SK-N-SH (cell line): ENCODE results near the gene C1orf232. TPM values are rescaled to one million over a fixed set of nuclear protein-coding genes. Genes with fewer than 3 reads are reported as not detected.

Source experiments
- CTCF ChIA-PET: fragments of 300-600, 350-600 bp; formaldehyde crosslinking; extraction: SDS; loops from one replicate; lab custom pipeline; 2021; lab: Yijun Ruan, JAX
- POLR2A ChIA-PET: fragments of 350-600 bp; sonication (Branson Sonifier 250); formaldehyde crosslinking; extraction: SDS; loops from one replicate; lab custom pipeline; 2020; ENCODE audit warnings: antibody characterized with exemption, inconsistent platforms; lab: Yijun Ruan, JAX
- DNase-seq: peaks from one replicate; pipeline ENCODE4 v3.0.0; 2012
- H2AFZ ChIP-seq: fragments of 200-600 bp; sonication (generic); 2 replicates; pipeline ENCODE4 v1.8.1; 2016; ENCODE audit warnings: antibody characterized with exemption, mild to moderate bottlenecking, low read depth
- H3F3A ChIP-seq: fragments of 200-600 bp; sonication (generic); replicated peaks from 2 replicates; pipeline ENCODE3; 2016; ENCODE audit warnings: antibody characterized with exemption, mild to moderate bottlenecking; ENCODE audit not compliant: insufficient read depth
- H3K27ac ChIP-seq, 2 experiments: fragments of 200-500 bp in 1 of 2; fragments of 200-600 bp in 1 of 2; sonication (Bioruptor generic) in 1 of 2; sonication (generic), shearing (Covaris generic) in 1 of 2; 2 replicates each; pipeline versions ENCODE4 v1.5.1 to v1.6.1; 2014 to 2016; ENCODE audit warnings: low read depth in 2 of 2, inconsistent platforms in 1 of 2, low read length in 1 of 2, mild to moderate bottlenecking in 1 of 2, mixed read lengths in 1 of 2
- H3K27me3 ChIP-seq: fragments of 200-600 bp; sonication (generic), shearing (Covaris generic); 2 replicates; pipeline ENCODE4 v1.6.1; 2016; ENCODE audit warnings: mixed run types; ENCODE audit not compliant: insufficient read depth
- H3K36me3 ChIP-seq, 2 experiments: fragments of 200-500 bp in 1 of 2; fragments of 200-600 bp in 1 of 2; sonication (Bioruptor generic) in 1 of 2; sonication (generic) in 1 of 2; replicated peaks in 1 of 2; 2 replicates each; pipeline versions ENCODE3 to v1.5.1; 2014 to 2016; ENCODE audit warnings: low read length in 1 of 2, mild to moderate bottlenecking in 1 of 2; ENCODE audit not compliant: insufficient read depth in 2 of 2, control insufficient read depth in 1 of 2
- H3K4me1 ChIP-seq, 2 experiments: fragments of 200-500 bp in 1 of 2; fragments of 200-600 bp in 1 of 2; sonication (Bioruptor generic) in 1 of 2; sonication (generic), shearing (Covaris generic) in 1 of 2; 2 replicates each; pipeline versions ENCODE4 v1.5.1 to v1.6.1; 2014 to 2016; ENCODE audit warnings: low read depth in 1 of 2, low read length in 1 of 2, mixed run types in 1 of 2; ENCODE audit not compliant: insufficient read depth in 2 of 2, control insufficient read depth in 1 of 2
- H3K4me2 ChIP-seq: fragments of 200-600 bp; sonication (generic), shearing (Covaris generic); 2 replicates; pipeline ENCODE4 v1.6.1; 2017; ENCODE audit warnings: mixed run types
- H3K4me3 ChIP-seq, 2 experiments: fragments of 200-500 bp in 1 of 2; fragments of 200-600 bp in 1 of 2; sonication (Bioruptor generic) in 1 of 2; sonication (generic), shearing (Covaris generic) in 1 of 2; 2 replicates each; pipeline versions ENCODE4 v1.5.1 to v1.8.1; 2014 to 2016; ENCODE audit warnings: low read depth in 2 of 2, inconsistent platforms in 1 of 2, low read length in 1 of 2, mild to moderate bottlenecking in 1 of 2, mixed read lengths in 1 of 2, moderate library complexity in 1 of 2
- H3K79me2 ChIP-seq: fragments of 200-600 bp; sonication (generic); 2 replicates; pipeline ENCODE4 v1.8.1; 2017; ENCODE audit warnings: mild to moderate bottlenecking; ENCODE audit not compliant: insufficient read depth
- H3K9ac ChIP-seq: fragments of 200-600 bp; sonication (generic); 2 replicates; pipeline ENCODE4 v1.6.1; 2017; ENCODE audit warnings: mixed run types
- H3K9me2 ChIP-seq: fragments of 200-600 bp; sonication (generic); 2 replicates; pipeline ENCODE4 v1.6.1; 2017; ENCODE audit warnings: mixed run types
- H3K9me3 ChIP-seq: fragments of 200-600 bp; sonication (generic); 2 replicates; pipeline ENCODE4 v1.6.1; 2017; ENCODE audit warnings: mixed run types, mild to moderate bottlenecking, moderate library complexity
- H4K20me1 ChIP-seq: fragments of 200-600 bp; sonication (generic); 2 replicates; pipeline ENCODE4 v1.6.1; 2017; ENCODE audit warnings: mild to moderate bottlenecking, mixed run types; ENCODE audit not compliant: insufficient read depth
- CHD2 ChIP-seq: fragments of 150-350 bp; IDR thresholded peaks from 2 replicates; pipeline ENCODE4 v1.6.1; 2018; ENCODE audit warnings: low read length; ENCODE audit not compliant: partially characterized antibody
- ELF1 ChIP-seq: IDR thresholded peaks from 2 replicates; pipeline ENCODE4 v1.4.0; 2012
- FOSL2 ChIP-seq: IDR thresholded peaks from 2 replicates; pipeline ENCODE4 v1.4.0; 2012; ENCODE audit warnings: low read depth, mild to moderate bottlenecking, moderate library complexity, borderline replicate concordance
- FOXJ3 ChIP-seq: sonication (generic); formaldehyde crosslinking; IDR thresholded peaks from 2 replicates; pipeline ENCODE4 v1.5.1; 2020; ENCODE audit warnings: mild to moderate bottlenecking, missing genetic modification reagents
- JUND ChIP-seq: IDR thresholded peaks from 2 replicates; pipeline ENCODE4 v1.4.0; 2012
- MEF2A ChIP-seq: IDR thresholded peaks from 2 replicates; pipeline ENCODE4 v1.4.0; 2012; ENCODE audit warnings: low read depth, borderline replicate concordance
- MXI1 ChIP-seq: IDR thresholded peaks from 2 replicates; pipeline ENCODE4 v1.6.1; 2012; ENCODE audit warnings: mild to moderate bottlenecking, low read depth, low read length, improper control_type of control experiment
- NRF1 ChIP-seq: IDR thresholded peaks from 2 replicates; pipeline ENCODE4 v1.6.1; 2012; ENCODE audit warnings: low read depth, mild to moderate bottlenecking, low read length
- RAD21 ChIP-seq: IDR thresholded peaks from 2 replicates; pipeline ENCODE4 v1.6.1; 2012; ENCODE audit warnings: mild to moderate bottlenecking, low read length
- RCOR1 ChIP-seq: fragments of 150-350 bp; IDR thresholded peaks from 2 replicates; pipeline ENCODE4 v1.6.1; 2017; ENCODE audit warnings: antibody characterized with exemption, low read length
- RFX5 ChIP-seq: IDR thresholded peaks from 2 replicates; pipeline ENCODE4 v1.6.1; 2012; ENCODE audit warnings: mild to moderate bottlenecking, improper control_type of control experiment, low read length
- RXRA ChIP-seq: IDR thresholded peaks from 2 replicates; pipeline ENCODE4 v1.4.0; 2012; ENCODE audit warnings: low read depth, mild to moderate bottlenecking, borderline replicate concordance
- SMC3 ChIP-seq: IDR thresholded peaks from 2 replicates; pipeline ENCODE4 v1.6.1; 2012; ENCODE audit warnings: low read depth, low read length, improper control_type of control experiment
- TAF1 ChIP-seq: IDR thresholded peaks from 2 replicates; pipeline ENCODE4 v1.6.1; 2012; ENCODE audit warnings: low read depth, mild to moderate bottlenecking, low read length, moderate library complexity, borderline replicate concordance
- TCF12 ChIP-seq: IDR thresholded peaks from 2 replicates; pipeline ENCODE4 v1.4.0; 2012
- TEAD4 ChIP-seq: IDR thresholded peaks from 2 replicates; pipeline ENCODE4 v1.4.0; 2012; ENCODE audit warnings: mild to moderate bottlenecking, borderline replicate concordance; ENCODE audit not compliant: insufficient read depth
- WGBS: methylation state at CpG from one replicate; pipeline ENCODE4 v1.1.6; 2017; ENCODE audit warnings: low lambda C conversion rate; 5-methylcytosine and 5-hydroxymethylcytosine counted together
- polyA plus RNA-seq, 3 experiments: library from polyadenylated mRNA; depleted of rRNA; stranded (reverse); fragments of >200 nt; gene quantifications; 2 replicates each; pipeline ENCODE4 v1.2.3, GENCODE V29; 2012
- TF ChIP-seq, protein P1 (sequence below): IDR thresholded peaks from 2 replicates; pipeline ENCODE4 v1.4.0; 2012; ENCODE audit warnings: low read depth, borderline replicate concordance
- TF ChIP-seq, protein P2 (sequence below): fragments of 200-600 bp; sonication (generic); IDR thresholded peaks from 2 replicates; pipeline ENCODE4 v1.6.1; 2017; ENCODE audit warnings: antibody characterized with exemption, mild to moderate bottlenecking, moderate library complexity
- TF ChIP-seq, protein P3 (sequence below): IDR thresholded peaks from 2 replicates; pipeline ENCODE4 v1.4.0; 2012; ENCODE audit warnings: low read depth
- TF ChIP-seq, protein P4 (sequence below): IDR thresholded peaks from 2 replicates; pipeline ENCODE4 v1.4.0; 2012; ENCODE audit warnings: low read depth, borderline replicate concordance

C1orf232 gene
- polyA plus RNA-seq, 1 of the 3 experiments (the other 2 are of a cell fraction): not detected

DNA sequence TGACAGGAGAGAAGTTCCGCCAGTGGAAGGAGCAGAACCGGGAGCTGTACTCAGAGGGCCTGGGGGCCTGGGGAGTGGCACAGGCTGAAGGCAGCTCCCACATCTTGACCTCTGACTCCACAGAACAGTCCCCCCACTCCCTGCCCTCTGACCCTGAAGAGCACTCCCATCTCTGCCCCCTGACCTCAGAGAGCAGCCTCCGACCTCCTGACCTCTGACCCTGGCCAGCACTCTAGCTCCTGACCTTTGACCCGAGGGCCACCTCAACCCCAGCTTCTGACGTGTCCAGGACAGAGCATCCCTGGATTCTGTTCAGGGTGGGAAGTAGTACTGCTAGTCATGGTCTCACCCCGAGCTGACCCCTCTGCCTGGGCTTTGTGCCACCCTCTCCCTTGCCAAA, 20.6 kb upstream of the C1orf232 start:
- Histone ChIP-seq H2AFZ (no peak overlapping the region), H3K27ac (no peak overlapping the region), H3K4me3 (no peak overlapping the region), H3K9me2 (no peaks in the 10 kb centered on the region), H3F3A (no peaks in the 10 kb centered on the region), H3K27me3 (no peaks in the 10 kb centered on the region; the same call in 1 of the 2 replicates), H3K4me1 (no peaks in the 10 kb centered on the region), H3K4me2 (no peak overlapping the region), H3K9me3 (no peaks in the 10 kb centered on the region), H3K36me3 (no peaks in the 10 kb centered on the region), H3K79me2 (no peaks in the 10 kb centered on the region), H4K20me1 (no peaks in the 10 kb centered on the region), H3K9ac (no peak overlapping the region)
- 83% methylated on average over 3 of the region's 6 CpGs for WGBS
- ChIA-PET CTCF (interaction anchor here (0.9 to 1.9 kb wide), 5 partner anchors 13 to 26 kb away, joined by 3 to 4 read pairs (median 3); partner anchors contain the start of gene ZNF593), POLR2A (no interaction called here)
- TF ChIP-seq RXRA (no peak), TAF1 (no peak), ELF1 (no peak), RCOR1 (no peak)
- DNase-seq: no peak

DNA sequence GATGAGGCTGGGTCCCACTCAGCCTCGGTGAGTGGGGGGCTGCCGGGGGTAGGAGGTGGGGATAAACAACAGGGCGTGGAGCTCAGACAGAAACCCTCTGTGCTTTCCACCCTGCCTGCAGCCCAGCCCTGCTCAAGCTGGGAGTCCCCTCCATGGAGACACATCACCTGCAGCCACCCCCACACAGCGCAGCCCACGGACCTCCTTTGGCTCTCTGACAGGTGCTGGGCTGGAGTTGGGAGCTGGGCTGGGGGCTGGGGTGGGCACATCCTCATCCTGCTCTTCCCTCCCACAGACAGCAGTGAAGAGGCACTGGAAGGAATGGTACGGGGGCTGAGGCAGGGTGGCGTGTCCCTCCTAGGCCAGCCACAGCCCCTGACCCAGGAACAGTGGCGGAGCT, 19.7 kb upstream of the C1orf232 start:
- Histone ChIP-seq H3F3A (no peaks in the 10 kb centered on the region), H4K20me1 (no peaks in the 10 kb centered on the region), H3K9ac (no peak overlapping the region), H3K4me2 (no peak overlapping the region), H3K4me3 (no peak overlapping the region), H3K36me3 (no peaks in the 10 kb centered on the region), H3K4me1 (no peaks in the 10 kb centered on the region), H3K27me3 (no peaks in the 10 kb centered on the region; the same call in 1 of the 2 replicates), H3K27ac (no peak overlapping the region), H2AFZ (no peak overlapping the region), H3K9me3 (no peaks in the 10 kb centered on the region), H3K9me2 (no peaks in the 10 kb centered on the region), H3K79me2 (no peaks in the 10 kb centered on the region)
- WGBS: 72% methylated on average over 5 of the region's 8 CpGs
- no peak for TF ChIP-seq TCF12
- no peak for TF ChIP-seq JUND
- no peak for TF ChIP-seq NRF1
- no peak for TF ChIP-seq RXRA
- TF ChIP-seq TEAD4: no peak
- no peak for TF ChIP-seq CHD2
- TF ChIP-seq, protein P1, sequence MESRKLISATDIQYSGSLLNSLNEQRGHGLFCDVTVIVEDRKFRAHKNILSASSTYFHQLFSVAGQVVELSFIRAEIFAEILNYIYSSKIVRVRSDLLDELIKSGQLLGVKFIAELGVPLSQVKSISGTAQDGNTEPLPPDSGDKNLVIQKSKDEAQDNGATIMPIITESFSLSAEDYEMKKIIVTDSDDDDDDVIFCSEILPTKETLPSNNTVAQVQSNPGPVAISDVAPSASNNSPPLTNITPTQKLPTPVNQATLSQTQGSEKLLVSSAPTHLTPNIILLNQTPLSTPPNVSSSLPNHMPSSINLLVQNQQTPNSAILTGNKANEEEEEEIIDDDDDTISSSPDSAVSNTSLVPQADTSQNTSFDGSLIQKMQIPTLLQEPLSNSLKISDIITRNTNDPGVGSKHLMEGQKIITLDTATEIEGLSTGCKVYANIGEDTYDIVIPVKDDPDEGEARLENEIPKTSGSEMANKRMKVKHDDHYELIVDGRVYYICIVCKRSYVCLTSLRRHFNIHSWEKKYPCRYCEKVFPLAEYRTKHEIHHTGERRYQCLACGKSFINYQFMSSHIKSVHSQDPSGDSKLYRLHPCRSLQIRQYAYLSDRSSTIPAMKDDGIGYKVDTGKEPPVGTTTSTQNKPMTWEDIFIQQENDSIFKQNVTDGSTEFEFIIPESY: no peak
- TF ChIP-seq MEF2A: no peak
- TF ChIP-seq MXI1: no peak
- TF ChIP-seq, protein P2, sequence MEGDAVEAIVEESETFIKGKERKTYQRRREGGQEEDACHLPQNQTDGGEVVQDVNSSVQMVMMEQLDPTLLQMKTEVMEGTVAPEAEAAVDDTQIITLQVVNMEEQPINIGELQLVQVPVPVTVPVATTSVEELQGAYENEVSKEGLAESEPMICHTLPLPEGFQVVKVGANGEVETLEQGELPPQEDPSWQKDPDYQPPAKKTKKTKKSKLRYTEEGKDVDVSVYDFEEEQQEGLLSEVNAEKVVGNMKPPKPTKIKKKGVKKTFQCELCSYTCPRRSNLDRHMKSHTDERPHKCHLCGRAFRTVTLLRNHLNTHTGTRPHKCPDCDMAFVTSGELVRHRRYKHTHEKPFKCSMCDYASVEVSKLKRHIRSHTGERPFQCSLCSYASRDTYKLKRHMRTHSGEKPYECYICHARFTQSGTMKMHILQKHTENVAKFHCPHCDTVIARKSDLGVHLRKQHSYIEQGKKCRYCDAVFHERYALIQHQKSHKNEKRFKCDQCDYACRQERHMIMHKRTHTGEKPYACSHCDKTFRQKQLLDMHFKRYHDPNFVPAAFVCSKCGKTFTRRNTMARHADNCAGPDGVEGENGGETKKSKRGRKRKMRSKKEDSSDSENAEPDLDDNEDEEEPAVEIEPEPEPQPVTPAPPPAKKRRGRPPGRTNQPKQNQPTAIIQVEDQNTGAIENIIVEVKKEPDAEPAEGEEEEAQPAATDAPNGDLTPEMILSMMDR: no peak
- TF ChIP-seq RCOR1: no peak
- TF ChIP-seq RAD21: no peak
- TF ChIP-seq, protein P3, sequence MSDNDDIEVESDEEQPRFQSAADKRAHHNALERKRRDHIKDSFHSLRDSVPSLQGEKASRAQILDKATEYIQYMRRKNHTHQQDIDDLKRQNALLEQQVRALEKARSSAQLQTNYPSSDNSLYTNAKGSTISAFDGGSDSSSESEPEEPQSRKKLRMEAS: no peak
- TF ChIP-seq, protein P4, sequence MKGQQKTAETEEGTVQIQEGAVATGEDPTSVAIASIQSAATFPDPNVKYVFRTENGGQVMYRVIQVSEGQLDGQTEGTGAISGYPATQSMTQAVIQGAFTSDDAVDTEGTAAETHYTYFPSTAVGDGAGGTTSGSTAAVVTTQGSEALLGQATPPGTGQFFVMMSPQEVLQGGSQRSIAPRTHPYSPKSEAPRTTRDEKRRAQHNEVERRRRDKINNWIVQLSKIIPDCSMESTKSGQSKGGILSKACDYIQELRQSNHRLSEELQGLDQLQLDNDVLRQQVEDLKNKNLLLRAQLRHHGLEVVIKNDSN: no peak
- no peak for TF ChIP-seq FOXJ3 (CRISPR knock-in tag)
- no peak for TF ChIP-seq RFX5
- TF ChIP-seq FOSL2: no peak
- TF ChIP-seq SMC3: no peak
- no peak for DNase-seq
- ChIA-PET CTCF (interaction anchor here (0.9 to 1.6 kb wide), 3 partner anchors 11 to 25 kb away, joined by 3 to 5 read pairs (median 3); no protein-coding TSS in a partner anchor), POLR2A (no interaction called here)
